ENCODE results near the gene SNTN. TPM values are rescaled to one million over a fixed set of nuclear protein-coding genes. Genes with fewer than 3 reads are reported as not detected.
A peak's percentile ranks its signal among the peaks of the same experiment; 100 is the strongest.

SNTN gene
- total RNA-seq, 1 experiment from 2014 or later: not detected

DNA sequence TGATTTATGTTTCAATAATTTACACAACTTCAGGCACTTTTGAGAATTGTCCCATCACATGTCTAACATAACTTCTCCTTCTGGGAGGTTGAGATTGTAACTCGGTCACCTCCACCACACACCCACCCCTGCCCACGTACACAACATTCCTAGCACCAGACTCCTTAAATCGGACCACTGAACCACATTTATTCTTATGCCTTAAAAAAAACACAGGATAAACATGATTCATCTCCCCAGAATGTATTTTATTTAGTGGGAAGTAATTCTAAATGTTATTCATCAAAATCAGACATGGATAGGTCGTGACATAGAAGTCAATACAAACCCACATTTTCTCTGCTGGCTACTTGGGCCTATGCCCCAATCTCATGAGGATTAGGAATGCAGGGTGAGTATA, 3.0 kb downstream of the SNTN start:
- H3K9me3 ChIP-seq (ENCODE audit: low read length): no peaks in the 10 kb centered on the region
- no peak overlapping the region for H3K4me3 ChIP-seq (ENCODE audit: low read length)
- no peak overlapping the region for H2AFZ ChIP-seq (ENCODE audit: low read length)
- no peak overlapping the region for H3K27ac ChIP-seq (ENCODE audit: low read length)
- H3K4me1 ChIP-seq (ENCODE audit: low read length): no peaks in the 10 kb centered on the region
- no peaks in the 10 kb centered on the region for H4K20me1 ChIP-seq (ENCODE audit: insufficient read depth, low read depth, low read length)
- no peak overlapping the region for H3K4me2 ChIP-seq (ENCODE audit: low read depth, low read length, poor library complexity, severe bottlenecking)
- no peaks in the 10 kb centered on the region for H3K27me3 ChIP-seq (ENCODE audit: low read length)
- no peaks in the 10 kb centered on the region for H3K79me2 ChIP-seq (ENCODE audit: low read length)
- DNase-seq: no peak
- H3K36me3 ChIP-seq (ENCODE audit: insufficient read depth, low read length): no peaks in the 10 kb centered on the region
- H3K9me2 ChIP-seq (replicated peaks; ENCODE audit: insufficient read depth, low read length): no peaks in the 10 kb centered on the region
- H3K9ac ChIP-seq (ENCODE audit: low read length): no peak overlapping the region

DNA sequence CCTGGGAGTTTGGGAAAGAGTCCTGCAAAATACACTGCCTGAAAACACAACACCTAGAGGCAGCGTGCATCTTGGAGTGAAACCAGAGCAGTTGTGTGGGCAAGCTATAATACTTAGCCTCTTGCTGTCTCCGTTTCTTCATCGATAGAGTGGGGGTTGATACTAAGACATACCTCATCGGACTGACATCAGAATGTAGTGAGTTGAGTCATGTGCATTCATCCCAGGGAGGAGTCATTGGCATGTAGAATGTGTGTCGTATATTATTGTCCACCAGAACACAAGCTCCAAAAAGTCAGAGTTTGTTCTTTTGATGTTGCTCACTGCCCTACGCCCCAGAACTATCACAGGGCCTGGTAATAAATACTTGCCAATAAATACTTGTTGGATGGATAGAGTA, 4.3 kb downstream of the SNTN start:
- Histone ChIP-seq H3K4me3 (ENCODE audit: low read length) (no peak overlapping the region), H3K27ac (ENCODE audit: low read length) (no peak overlapping the region), H3K27me3 (ENCODE audit: low read length) (no peaks in the 10 kb centered on the region), H3K36me3 (ENCODE audit: insufficient read depth, low read length) (no peaks in the 10 kb centered on the region), H3K9me2 (replicated peaks; ENCODE audit: insufficient read depth, low read length) (no peaks in the 10 kb centered on the region), H3K79me2 (ENCODE audit: low read length) (no peaks in the 10 kb centered on the region), H3K9me3 (ENCODE audit: low read length) (no peaks in the 10 kb centered on the region), H3K4me1 (ENCODE audit: low read length) (no peaks in the 10 kb centered on the region), H3K9ac (ENCODE audit: low read length) (no peak overlapping the region), H4K20me1 (ENCODE audit: insufficient read depth, low read depth, low read length) (no peaks in the 10 kb centered on the region), H2AFZ (ENCODE audit: low read length) (no peak overlapping the region), H3K4me2 (ENCODE audit: low read depth, low read length, poor library complexity, severe bottlenecking) (no peak overlapping the region)
- DNase-seq: no peak

DNA sequence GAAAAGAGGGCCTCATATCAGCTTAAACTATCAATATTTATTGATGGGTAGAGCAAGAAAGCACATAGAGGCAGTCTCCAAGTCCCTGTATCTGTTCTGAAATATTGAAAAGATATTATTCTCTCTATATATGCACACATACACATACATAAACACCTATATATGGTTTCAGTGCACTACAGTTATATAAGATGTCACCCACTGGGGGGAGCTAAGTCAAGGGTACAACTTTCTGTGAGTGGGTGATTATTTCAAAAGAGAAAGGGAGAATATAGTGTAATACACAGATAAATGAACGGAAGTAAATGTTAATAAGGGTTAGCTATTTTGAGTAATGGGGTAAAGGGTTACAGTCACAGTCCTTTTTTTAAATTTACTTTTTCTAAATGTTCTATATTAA, 8.8 kb downstream of the SNTN start:
- H3K9me2 ChIP-seq (replicated peaks; ENCODE audit: insufficient read depth, low read length): no peaks in the 10 kb centered on the region
- no peaks in the 10 kb centered on the region for H3K9me3 ChIP-seq (ENCODE audit: low read length)
- no peak overlapping the region for H3K9ac ChIP-seq (ENCODE audit: low read length)
- no peak overlapping the region for H2AFZ ChIP-seq (ENCODE audit: low read length)
- no peaks in the 10 kb centered on the region for H3K36me3 ChIP-seq (ENCODE audit: insufficient read depth, low read length)
- H3K79me2 ChIP-seq (ENCODE audit: low read length): no peaks in the 10 kb centered on the region
- no peaks in the 10 kb centered on the region for H3K4me1 ChIP-seq (ENCODE audit: low read length)
- no peaks in the 10 kb centered on the region for H3K27me3 ChIP-seq (ENCODE audit: low read length)
- no peak overlapping the region for H3K27ac ChIP-seq (ENCODE audit: low read length)
- H3K4me3 ChIP-seq (ENCODE audit: low read length): no peak overlapping the region
- H3K4me2 ChIP-seq (ENCODE audit: low read depth, low read length, poor library complexity, severe bottlenecking): no peak overlapping the region
- no peaks in the 10 kb centered on the region for H4K20me1 ChIP-seq (ENCODE audit: insufficient read depth, low read depth, low read length)
- DNase-seq: peak; percentile 51

DNA sequence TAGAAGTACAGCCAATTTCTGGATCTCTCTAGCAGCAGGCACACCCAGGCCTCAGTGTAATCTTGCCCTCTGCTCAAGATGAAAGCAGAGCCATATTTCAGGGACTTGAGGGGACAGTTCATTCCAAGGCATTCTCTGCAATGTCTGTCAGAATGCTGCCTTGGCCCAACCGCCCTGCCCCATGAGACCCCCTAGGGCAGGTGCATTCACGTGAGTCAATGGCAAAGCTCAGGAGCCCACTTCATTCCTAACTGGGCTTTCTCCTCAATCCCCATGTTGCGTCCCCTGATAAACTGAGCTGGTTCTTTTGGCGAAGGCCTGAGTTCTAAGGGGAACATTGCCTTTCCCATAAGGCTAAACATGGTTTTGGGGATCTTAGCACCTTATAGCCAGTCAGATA, 9.5 kb downstream of the SNTN start:
- H3K4me1 ChIP-seq (ENCODE audit: low read length): no peaks in the 10 kb centered on the region
- H3K27me3 ChIP-seq (ENCODE audit: low read length): no peaks in the 10 kb centered on the region
- H2AFZ ChIP-seq (ENCODE audit: low read length): no peak overlapping the region
- no peaks in the 10 kb centered on the region for H3K79me2 ChIP-seq (ENCODE audit: low read length)
- no peaks in the 10 kb centered on the region for H3K9me3 ChIP-seq (ENCODE audit: low read length)
- H3K9ac ChIP-seq (ENCODE audit: low read length): no peak overlapping the region
- no peak overlapping the region for H3K27ac ChIP-seq (ENCODE audit: low read length)
- no peak overlapping the region for H3K4me2 ChIP-seq (ENCODE audit: low read depth, low read length, poor library complexity, severe bottlenecking)
- no peak for DNase-seq
- no peaks in the 10 kb centered on the region for H3K36me3 ChIP-seq (ENCODE audit: insufficient read depth, low read length)
- H3K4me3 ChIP-seq (ENCODE audit: low read length): no peak overlapping the region
- no peaks in the 10 kb centered on the region for H3K9me2 ChIP-seq (replicated peaks; ENCODE audit: insufficient read depth, low read length)
- no peaks in the 10 kb centered on the region for H4K20me1 ChIP-seq (ENCODE audit: insufficient read depth, low read depth, low read length)

DNA sequence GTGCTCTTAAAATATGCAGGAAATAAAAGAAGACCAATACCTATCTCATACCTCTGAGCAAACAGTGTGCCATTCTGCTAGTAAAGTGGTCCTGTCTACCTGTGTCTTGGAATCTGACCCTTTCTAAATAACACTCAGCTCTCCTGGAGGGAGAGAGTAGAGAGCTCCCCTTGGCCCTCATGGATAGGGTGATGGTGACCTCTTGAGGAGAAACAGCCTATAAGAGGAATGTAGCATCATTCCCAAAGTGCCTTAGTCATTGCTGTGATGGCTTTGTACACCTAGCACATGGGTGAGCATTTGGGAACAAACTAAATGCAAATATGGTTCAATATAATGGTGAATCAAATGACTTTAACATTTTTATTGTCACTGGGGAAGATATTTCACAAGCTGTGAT, 10.0 kb downstream of the SNTN start:
- Histone ChIP-seq H3K27ac (ENCODE audit: low read length) (no peak overlapping the region), H2AFZ (ENCODE audit: low read length) (no peak overlapping the region), H3K9ac (ENCODE audit: low read length) (no peak overlapping the region), H3K79me2 (ENCODE audit: low read length) (no peaks in the 10 kb centered on the region), H3K27me3 (ENCODE audit: low read length) (no peaks in the 10 kb centered on the region), H4K20me1 (ENCODE audit: insufficient read depth, low read depth, low read length) (no peaks in the 10 kb centered on the region), H3K36me3 (ENCODE audit: insufficient read depth, low read length) (no peaks in the 10 kb centered on the region), H3K4me2 (ENCODE audit: low read depth, low read length, poor library complexity, severe bottlenecking) (no peak overlapping the region), H3K4me1 (ENCODE audit: low read length) (no peaks in the 10 kb centered on the region), H3K4me3 (ENCODE audit: low read length) (no peak overlapping the region), H3K9me2 (replicated peaks; ENCODE audit: insufficient read depth, low read length) (no peaks in the 10 kb centered on the region), H3K9me3 (ENCODE audit: low read length) (no peaks in the 10 kb centered on the region)
- no peak for DNase-seq

DNA sequence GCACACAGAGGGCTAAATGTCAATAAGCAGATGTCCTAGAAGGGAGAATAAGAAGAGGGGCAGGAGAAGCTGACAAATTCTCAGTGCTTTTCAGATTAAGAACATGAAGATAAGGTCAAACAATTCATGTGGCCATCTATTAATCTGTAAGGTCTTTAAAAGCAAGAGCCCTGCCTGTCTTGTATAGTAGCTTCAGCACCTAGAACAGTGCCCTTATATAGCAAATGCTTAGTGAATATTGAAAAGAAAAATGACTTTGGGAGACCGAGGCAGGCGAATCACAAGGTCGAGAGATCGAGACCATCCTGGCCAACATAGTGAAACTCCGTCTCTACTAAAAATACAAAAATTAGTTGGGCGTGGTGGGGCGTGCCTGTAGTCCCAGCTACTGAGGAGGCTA, 18.1 kb downstream of the SNTN start:
- Histone ChIP-seq H3K27ac (ENCODE audit: low read length) (no peak overlapping the region), H4K20me1 (ENCODE audit: insufficient read depth, low read depth, low read length) (no peaks in the 10 kb centered on the region), H3K79me2 (ENCODE audit: low read length) (no peaks in the 10 kb centered on the region), H3K9me2 (replicated peaks; ENCODE audit: insufficient read depth, low read length) (no peaks in the 10 kb centered on the region), H3K9me3 (ENCODE audit: low read length) (no peaks in the 10 kb centered on the region), H3K4me3 (ENCODE audit: low read length) (no peak overlapping the region), H3K4me2 (ENCODE audit: low read depth, low read length, poor library complexity, severe bottlenecking) (no peak overlapping the region), H3K9ac (ENCODE audit: low read length) (no peak overlapping the region), H2AFZ (ENCODE audit: low read length) (no peak overlapping the region), H3K36me3 (ENCODE audit: insufficient read depth, low read length) (no peaks in the 10 kb centered on the region), H3K27me3 (ENCODE audit: low read length) (no peaks in the 10 kb centered on the region), H3K4me1 (ENCODE audit: low read length) (no peaks in the 10 kb centered on the region)
- no peak for DNase-seq

DNA sequence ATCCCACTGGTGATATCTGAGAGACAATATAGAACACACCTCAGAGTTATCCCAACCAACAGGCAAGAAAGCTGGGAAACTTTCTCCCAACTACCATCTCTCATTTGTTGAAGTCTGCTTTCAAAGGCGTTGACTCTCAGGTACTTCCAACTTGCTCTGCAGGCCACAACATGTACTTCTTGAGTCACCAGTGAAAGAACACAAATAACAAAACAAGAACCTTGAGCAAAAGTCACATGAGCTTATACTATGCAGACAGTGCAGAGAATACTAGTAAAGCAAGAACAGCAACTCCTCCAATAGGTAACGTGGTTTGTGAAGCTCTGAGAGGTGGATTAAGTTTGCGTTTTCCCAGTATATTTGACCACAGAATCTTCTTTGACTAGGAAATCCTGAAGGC, 20.6 kb downstream of the SNTN start:
- Histone ChIP-seq H3K4me2 (ENCODE audit: low read depth, low read length, poor library complexity, severe bottlenecking) (no peak overlapping the region), H3K9me2 (replicated peaks; ENCODE audit: insufficient read depth, low read length) (no peaks in the 10 kb centered on the region), H3K9me3 (ENCODE audit: low read length) (no peaks in the 10 kb centered on the region), H3K4me3 (ENCODE audit: low read length) (no peak overlapping the region), H3K4me1 (ENCODE audit: low read length) (no peaks in the 10 kb centered on the region), H3K27ac (ENCODE audit: low read length) (no peak overlapping the region), H3K79me2 (ENCODE audit: low read length) (no peaks in the 10 kb centered on the region), H3K9ac (ENCODE audit: low read length) (no peak overlapping the region), H2AFZ (ENCODE audit: low read length) (no peak overlapping the region), H3K27me3 (ENCODE audit: low read length) (no peaks in the 10 kb centered on the region), H3K36me3 (ENCODE audit: insufficient read depth, low read length) (no peaks in the 10 kb centered on the region), H4K20me1 (ENCODE audit: insufficient read depth, low read depth, low read length) (no peaks in the 10 kb centered on the region)
- DNase-seq: no peak

DNA sequence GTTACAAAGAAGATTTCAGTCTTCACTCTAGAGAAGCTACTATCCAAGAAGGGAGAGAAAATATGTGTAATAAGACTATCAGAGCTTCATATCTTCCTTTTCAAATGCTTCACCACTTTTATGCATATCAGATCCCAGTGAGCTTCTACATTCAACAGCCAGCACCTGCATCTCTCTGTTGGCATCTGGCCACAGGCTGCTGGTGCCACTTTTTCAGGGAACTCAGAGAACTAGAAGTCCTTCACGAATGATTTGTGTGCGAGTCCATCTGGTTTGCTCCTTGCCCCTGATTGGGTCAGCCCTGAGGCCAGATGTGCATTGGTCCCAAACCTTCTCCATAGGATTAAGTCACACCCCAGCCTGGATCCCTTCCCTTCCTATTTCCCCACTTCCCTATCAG, 22.1 kb downstream of the SNTN start:
- no peak overlapping the region for H3K9ac ChIP-seq (ENCODE audit: low read length)
- no peaks in the 10 kb centered on the region for H3K9me3 ChIP-seq (ENCODE audit: low read length)
- H3K79me2 ChIP-seq (ENCODE audit: low read length): no peaks in the 10 kb centered on the region
- no peak overlapping the region for H3K27ac ChIP-seq (ENCODE audit: low read length)
- no peaks in the 10 kb centered on the region for H3K27me3 ChIP-seq (ENCODE audit: low read length)
- no peak for DNase-seq
- H3K4me1 ChIP-seq (ENCODE audit: low read length): no peaks in the 10 kb centered on the region
- H3K9me2 ChIP-seq (replicated peaks; ENCODE audit: insufficient read depth, low read length): no peaks in the 10 kb centered on the region
- no peak overlapping the region for H3K4me2 ChIP-seq (ENCODE audit: low read depth, low read length, poor library complexity, severe bottlenecking)
- H3K36me3 ChIP-seq (ENCODE audit: insufficient read depth, low read length): no peaks in the 10 kb centered on the region
- H3K4me3 ChIP-seq (ENCODE audit: low read length): no peak overlapping the region
- no peaks in the 10 kb centered on the region for H4K20me1 ChIP-seq (ENCODE audit: insufficient read depth, low read depth, low read length)
- H2AFZ ChIP-seq (ENCODE audit: low read length): no peak overlapping the region

DNA sequence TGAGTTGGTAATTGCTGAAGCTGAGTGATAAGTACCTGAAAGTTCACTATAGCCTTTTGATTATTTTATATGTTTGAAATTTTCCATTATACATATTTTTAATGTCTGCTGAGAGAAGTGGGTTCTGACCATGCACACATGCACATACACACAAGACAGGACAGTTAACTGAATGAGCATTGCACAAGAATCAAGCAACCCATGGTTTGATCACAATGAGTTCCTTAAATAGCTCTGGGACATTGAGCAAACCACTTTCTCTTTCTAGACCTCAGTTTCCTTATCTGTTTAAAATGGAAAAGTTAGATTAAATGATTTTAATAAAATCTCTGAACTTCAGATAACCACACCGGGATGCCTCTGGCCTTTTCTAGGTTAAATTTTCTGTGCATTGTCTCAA, 26.7 kb downstream of the SNTN start:
- no peaks in the 10 kb centered on the region for H3K36me3 ChIP-seq (ENCODE audit: insufficient read depth, low read length)
- H3K9me2 ChIP-seq (replicated peaks; ENCODE audit: insufficient read depth, low read length): no peaks in the 10 kb centered on the region
- no peaks in the 10 kb centered on the region for H3K4me1 ChIP-seq (ENCODE audit: low read length)
- no peak overlapping the region for H3K4me3 ChIP-seq (ENCODE audit: low read length)
- no peaks in the 10 kb centered on the region for H3K9me3 ChIP-seq (ENCODE audit: low read length)
- no peak overlapping the region for H3K4me2 ChIP-seq (ENCODE audit: low read depth, low read length, poor library complexity, severe bottlenecking)
- no peak overlapping the region for H3K9ac ChIP-seq (ENCODE audit: low read length)
- no peak overlapping the region for H3K27ac ChIP-seq (ENCODE audit: low read length)
- no peaks in the 10 kb centered on the region for H3K27me3 ChIP-seq (ENCODE audit: low read length)
- no peak for DNase-seq
- no peaks in the 10 kb centered on the region for H4K20me1 ChIP-seq (ENCODE audit: insufficient read depth, low read depth, low read length)
- H2AFZ ChIP-seq (ENCODE audit: low read length): no peak overlapping the region
- no peaks in the 10 kb centered on the region for H3K79me2 ChIP-seq (ENCODE audit: low read length)

All from Karpas-422 (cell line).